HEK293 (cell line): Measurements from ENCODE around the gene POMC.
"Not testable (repeated sequence)": the region's sequence is repeated elsewhere in the genome, so short reads cannot be mapped to it uniquely, and the experiment has no call there.

Source experiments
- CTCF ChIA-PET: fragments of 350-600 bp; formaldehyde crosslinking; extraction: SDS; loops from one replicate; lab custom pipeline; 2021; ENCODE audit warnings: antibody characterized with exemption; lab: Yijun Ruan, JAX
- POLR2A ChIA-PET: fragments of 300-600 bp; formaldehyde crosslinking; extraction: SDS; loops from one replicate; lab custom pipeline; 2020; ENCODE audit warnings: antibody characterized with exemption, inconsistent platforms; lab: Yijun Ruan, JAX
- H3K27ac ChIP-seq: fragments of 200-500 bp; sonication (Bioruptor generic); 2 replicates; pipeline ENCODE4 v1.5.1; 2014; ENCODE audit warnings: low read depth, low read length, control low read depth, inconsistent platforms; ENCODE audit errors: extremely low read depth
- H3K36me3 ChIP-seq, 2 experiments: fragments of 200-500 bp in 1 of 2; sonication (Bioruptor generic) in 1 of 2; 1 replicate in 1 of 2; 2 replicates in 1 of 2; pipeline ENCODE4 v1.5.1; 2014 to 2017; ENCODE audit warnings: inconsistent platforms in 2 of 2, low read length in 2 of 2; ENCODE audit not compliant: control insufficient read depth in 2 of 2, insufficient read depth in 1 of 2
- H3K4me1 ChIP-seq: fragments of 200-500 bp; sonication (Bioruptor generic); 2 replicates; pipeline ENCODE4 v1.5.1; 2014; ENCODE audit warnings: mild to moderate bottlenecking, low read length, inconsistent platforms; ENCODE audit not compliant: control insufficient read depth, insufficient read depth
- H3K4me3 ChIP-seq: 2 replicates; pipeline ENCODE4 v1.5.1; 2011; ENCODE audit warnings: low read depth, mild to moderate bottlenecking, control low read depth, low read length, moderate library complexity
- H3K9me3 ChIP-seq: fragments of 200-500 bp; sonication (Bioruptor generic); 2 replicates; pipeline ENCODE4 v1.5.1; 2014; ENCODE audit warnings: low read depth, low read length, inconsistent platforms; ENCODE audit not compliant: control insufficient read depth, insufficient read depth
- GLIS2 ChIP-seq: fragments of 450-650 bp; formaldehyde crosslinking; IDR thresholded peaks from 2 replicates; pipeline ENCODE4 v1.5.1; 2016; ENCODE audit warnings: missing biosample characterization, missing genetic modification characterization
- HOXD13 ChIP-seq: sonication (generic); formaldehyde crosslinking; IDR thresholded peaks from 2 replicates; pipeline ENCODE4 v1.8.0; 2022; ENCODE audit warnings: missing genetic modification reagents, borderline replicate concordance
- KLF10 ChIP-seq: fragments of 450-650 bp; IDR thresholded peaks from 2 replicates; pipeline ENCODE4 v1.5.1; 2018; ENCODE audit warnings: missing biosample characterization, mild to moderate bottlenecking, missing genetic modification characterization
- KLF7 ChIP-seq: fragments of 450-650 bp; formaldehyde crosslinking; IDR thresholded peaks from 2 replicates; pipeline ENCODE4 v1.5.1; 2016; ENCODE audit warnings: missing biosample characterization, missing genetic modification characterization, borderline replicate concordance
- KLF9 ChIP-seq: fragments of 450-650 bp; formaldehyde crosslinking; IDR thresholded peaks from 2 replicates; pipeline ENCODE4 v1.5.1; 2016; ENCODE audit warnings: missing biosample characterization, missing genetic modification characterization, low read depth
- SP3 ChIP-seq: fragments of 450-650 bp; formaldehyde crosslinking; IDR thresholded peaks from 2 replicates; pipeline ENCODE4 v1.5.1; 2016; ENCODE audit warnings: missing biosample characterization, missing genetic modification characterization
- ZBTB48 ChIP-seq: fragments of 450-650 bp; formaldehyde crosslinking; IDR thresholded peaks from 2 replicates; pipeline ENCODE4 v1.5.1; 2016; ENCODE audit warnings: missing biosample characterization, missing genetic modification characterization
- ZEB2 ChIP-seq: fragments of 450-650 bp; formaldehyde crosslinking; IDR thresholded peaks from 2 replicates; pipeline ENCODE4 v1.5.1; 2016; ENCODE audit warnings: missing biosample characterization, missing genetic modification characterization
- ZNF112 ChIP-seq: fragments of 450-650 bp; formaldehyde crosslinking; IDR thresholded peaks from 2 replicates; pipeline ENCODE4 v1.5.0; 2017; ENCODE audit warnings: missing biosample characterization, missing genetic modification characterization
- ZNF138 ChIP-seq: fragments of 450-650 bp; formaldehyde crosslinking; IDR thresholded peaks from 2 replicates; pipeline ENCODE4 v1.5.1; 2016; ENCODE audit warnings: missing biosample characterization, missing genetic modification characterization, borderline replicate concordance
- ZNF16 ChIP-seq: fragments of 450-650 bp; formaldehyde crosslinking; IDR thresholded peaks from 2 replicates; pipeline ENCODE4 v1.5.1; 2016; ENCODE audit warnings: low read depth, missing biosample characterization, missing genetic modification characterization
- ZNF19 ChIP-seq: fragments of 450-650 bp; formaldehyde crosslinking; IDR thresholded peaks from 2 replicates; pipeline ENCODE4; 2016; ENCODE audit warnings: missing biosample characterization, missing genetic modification characterization, low read depth
- ZNF214 ChIP-seq: fragments of 450-650 bp; formaldehyde crosslinking; IDR thresholded peaks from 2 replicates; pipeline ENCODE4 v1.5.1; 2017; ENCODE audit warnings: missing biosample characterization, mild to moderate bottlenecking, missing genetic modification characterization, borderline replicate concordance
- ZNF274 ChIP-seq, 2 experiments: fragments of 200-500 bp in 1 of 2; fragments of 450-650 bp in 1 of 2; sonication (Bioruptor generic) in 1 of 2; formaldehyde crosslinking in 1 of 2; IDR thresholded peaks; 2 replicates each; pipeline versions ENCODE4 v1.5.1 to v1.6.1; 2014 to 2016; ENCODE audit warnings: borderline replicate concordance in 1 of 2, inconsistent platforms in 1 of 2, low read length in 1 of 2, missing biosample characterization in 1 of 2, missing genetic modification characterization in 1 of 2
- ZNF335 ChIP-seq: fragments of 450-650 bp; formaldehyde crosslinking; conservative IDR thresholded peaks from 2 replicates; pipeline ENCODE4 v1.5.1; 2016; ENCODE audit warnings: missing biosample characterization, missing genetic modification characterization
- ZNF354C ChIP-seq: fragments of 450-650 bp; formaldehyde crosslinking; IDR thresholded peaks from 2 replicates; pipeline ENCODE4 v1.5.1; 2016; ENCODE audit warnings: missing biosample characterization, missing genetic modification characterization, low read depth, borderline replicate concordance
- ZNF423 ChIP-seq: fragments of 450-650 bp; formaldehyde crosslinking; IDR thresholded peaks from 2 replicates; pipeline ENCODE4 v1.5.1; 2016; ENCODE audit warnings: missing biosample characterization, missing genetic modification characterization
- ZNF510 ChIP-seq: fragments of 450-650 bp; formaldehyde crosslinking; IDR thresholded peaks from 2 replicates; pipeline ENCODE4 v1.5.1; 2018; ENCODE audit warnings: mild to moderate bottlenecking, missing genetic modification characterization, missing biosample characterization; ENCODE audit not compliant: insufficient replicate concordance
- ZNF555 ChIP-seq: fragments of 450-650 bp; formaldehyde crosslinking; conservative IDR thresholded peaks from 2 replicates; pipeline ENCODE4 v1.5.1; 2017; ENCODE audit warnings: missing biosample characterization, mild to moderate bottlenecking, missing genetic modification characterization, inconsistent platforms
- ZNF600 ChIP-seq: fragments of 450-650 bp; formaldehyde crosslinking; IDR thresholded peaks from 2 replicates; pipeline ENCODE4 v1.5.1; 2016; ENCODE audit warnings: missing biosample characterization, missing genetic modification characterization
- ZSCAN30 ChIP-seq: fragments of 450-650 bp; IDR thresholded peaks from 2 replicates; pipeline ENCODE4 v1.5.1; 2018; ENCODE audit warnings: missing biosample characterization, mild to moderate bottlenecking, missing genetic modification characterization, moderate library complexity
- TF ChIP-seq, protein P1 (sequence below): fragments of 450-650 bp; formaldehyde crosslinking; IDR thresholded peaks from 2 replicates; pipeline ENCODE4 v1.5.1; 2016; ENCODE audit warnings: missing biosample characterization, missing genetic modification characterization, borderline replicate concordance
- TF ChIP-seq, protein P2 (sequence below): fragments of 450-650 bp; formaldehyde crosslinking; IDR thresholded peaks from 2 replicates; pipeline ENCODE4 v1.5.1; 2016; ENCODE audit warnings: missing biosample characterization, missing genetic modification characterization

Gene POMC

DNA sequence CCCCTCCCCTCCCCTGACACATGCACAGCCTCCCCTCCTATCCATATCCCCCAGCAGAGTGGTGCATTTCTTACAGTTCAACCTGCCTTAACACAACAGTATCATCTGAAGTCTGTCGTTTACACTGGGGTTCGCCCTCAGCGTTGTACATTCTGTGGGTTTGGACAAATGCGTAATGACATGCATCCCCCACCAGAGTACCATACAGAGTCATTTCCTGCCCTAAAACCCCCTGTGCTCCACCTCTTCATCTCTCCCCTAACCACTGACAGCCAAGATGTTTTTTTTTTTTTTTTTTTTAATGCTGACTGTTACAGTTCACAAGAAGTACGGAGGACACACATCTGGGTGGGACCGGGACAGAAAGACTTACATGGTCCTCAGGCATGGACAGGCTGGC is 22.6 kb downstream of the POMC start:
- TF ChIP-seq GLIS2 (tag by site-specific recombination): no peak
- TF ChIP-seq ZNF600 (tag by site-specific recombination): no peak
- no peak for TF ChIP-seq ZNF335 (tag by site-specific recombination)
- TF ChIP-seq HOXD13 (CRISPR knock-in tag): no peak
- no peak for TF ChIP-seq KLF9 (tag by site-specific recombination)
- TF ChIP-seq, protein P1, sequence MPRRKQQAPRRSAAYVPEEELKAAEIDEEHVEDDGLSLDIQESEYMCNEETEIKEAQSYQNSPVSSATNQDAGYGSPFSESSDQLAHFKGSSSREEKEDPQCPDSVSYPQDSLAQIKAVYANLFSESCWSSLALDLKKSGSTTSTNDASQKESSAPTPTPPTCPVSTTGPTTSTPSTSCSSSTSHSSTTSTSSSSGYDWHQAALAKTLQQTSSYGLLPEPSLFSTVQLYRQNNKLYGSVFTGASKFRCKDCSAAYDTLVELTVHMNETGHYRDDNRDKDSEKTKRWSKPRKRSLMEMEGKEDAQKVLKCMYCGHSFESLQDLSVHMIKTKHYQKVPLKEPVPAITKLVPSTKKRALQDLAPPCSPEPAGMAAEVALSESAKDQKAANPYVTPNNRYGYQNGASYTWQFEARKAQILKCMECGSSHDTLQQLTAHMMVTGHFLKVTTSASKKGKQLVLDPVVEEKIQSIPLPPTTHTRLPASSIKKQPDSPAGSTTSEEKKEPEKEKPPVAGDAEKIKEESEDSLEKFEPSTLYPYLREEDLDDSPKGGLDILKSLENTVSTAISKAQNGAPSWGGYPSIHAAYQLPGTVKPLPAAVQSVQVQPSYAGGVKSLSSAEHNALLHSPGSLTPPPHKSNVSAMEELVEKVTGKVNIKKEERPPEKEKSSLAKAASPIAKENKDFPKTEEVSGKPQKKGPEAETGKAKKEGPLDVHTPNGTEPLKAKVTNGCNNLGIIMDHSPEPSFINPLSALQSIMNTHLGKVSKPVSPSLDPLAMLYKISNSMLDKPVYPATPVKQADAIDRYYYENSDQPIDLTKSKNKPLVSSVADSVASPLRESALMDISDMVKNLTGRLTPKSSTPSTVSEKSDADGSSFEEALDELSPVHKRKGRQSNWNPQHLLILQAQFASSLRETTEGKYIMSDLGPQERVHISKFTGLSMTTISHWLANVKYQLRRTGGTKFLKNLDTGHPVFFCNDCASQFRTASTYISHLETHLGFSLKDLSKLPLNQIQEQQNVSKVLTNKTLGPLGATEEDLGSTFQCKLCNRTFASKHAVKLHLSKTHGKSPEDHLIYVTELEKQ: no peak
- POLR2A ChIA-PET: no interaction called here

DNA sequence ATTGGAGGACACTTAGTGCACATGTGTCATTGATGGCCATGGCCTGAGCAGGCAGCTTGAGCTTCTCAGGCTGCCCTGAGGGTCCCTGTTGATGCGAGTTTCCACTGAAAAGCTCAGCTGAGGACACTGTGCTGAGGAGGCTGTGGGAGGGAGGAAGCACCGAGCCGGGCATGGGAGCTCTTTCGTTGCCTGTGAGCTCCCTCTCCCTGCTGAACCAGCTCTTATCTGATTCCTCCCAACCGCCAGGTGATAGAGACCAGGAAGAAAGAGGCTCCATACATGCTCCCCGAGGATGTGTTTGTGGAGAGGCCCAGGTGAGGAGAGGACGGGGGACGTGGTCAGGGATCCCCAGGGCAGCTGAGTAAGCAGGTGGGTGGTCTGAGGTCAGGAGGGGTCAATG is 27.3 kb downstream of the POMC start:
- Histone ChIP-seq H3K4me1 (no peaks in the 10 kb centered on the region), H3K27ac (no peak overlapping the region)
- POLR2A ChIA-PET: no interaction called here
- TF ChIP-seq ZNF354C: no peak
- no peak for TF ChIP-seq KLF7 (tag by site-specific recombination)
- no peak for TF ChIP-seq SP3 (tag by site-specific recombination)
- TF ChIP-seq KLF10 (tag by site-specific recombination): no peak
- TF ChIP-seq ZNF555 (tag by site-specific recombination): no peak
- no peak for TF ChIP-seq ZSCAN30 (tag by site-specific recombination)
- no peak for TF ChIP-seq ZNF138 (tag by site-specific recombination)
- no peak for TF ChIP-seq ZBTB48 (tag by site-specific recombination)
- TF ChIP-seq, all 188 proteins: peak for 0
- Histone ChIP-seq H3K36me3 (peaks cover 0 to 15% of the 10 kb centered on the region in 2 experiments; a peak in 2 of 3 replicates), H3K9me3 (no peaks in the 10 kb centered on the region), H3K4me3 (no peak overlapping the region)
- CTCF ChIA-PET: interaction anchor here (1.3 kb wide), 1 partner anchor 165 kb away, joined by 4 read pairs; no protein-coding TSS in a partner anchor

More for the DNA sequence above, 22.6 kb downstream of the POMC start:
- H3K36me3 ChIP-seq: peaks cover 0 to 13% of the 10 kb centered on the region in 2 experiments; a peak in 1 of 3 replicates
- CTCF ChIA-PET: no interaction called here
- H3K4me1 ChIP-seq: no peaks in the 10 kb centered on the region
- H3K27ac ChIP-seq: no peak overlapping the region
- no peak overlapping the region for H3K4me3 ChIP-seq
- H3K9me3 ChIP-seq: no peaks in the 10 kb centered on the region

DNA sequence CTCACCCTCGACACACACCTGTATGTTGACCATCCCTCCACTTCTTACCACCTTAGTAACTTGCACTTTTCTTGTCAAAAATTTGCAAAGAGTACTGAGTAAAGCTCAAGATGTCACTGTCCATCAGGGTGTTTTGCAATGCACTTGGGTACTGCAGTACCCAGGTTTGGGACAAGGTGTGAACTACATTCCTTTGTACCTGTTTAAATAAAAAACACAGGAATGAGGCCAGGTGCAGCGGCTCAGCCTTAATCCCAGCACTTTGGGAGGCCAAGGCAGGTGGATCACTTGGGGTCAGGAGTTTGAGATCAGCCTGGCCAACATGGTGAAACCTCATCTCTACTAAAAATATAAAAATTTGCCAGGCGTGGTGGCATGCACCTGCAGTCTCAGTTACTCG is 27.8 kb downstream of the POMC start:
- H3K4me1 ChIP-seq, H3K27ac ChIP-seq, POLR2A ChIA-PET, H3K4me3 ChIP-seq, H3K9me3 ChIP-seq: not testable (repeated sequence)
- H3K36me3 ChIP-seq: peaks cover 0 to 18% of the 10 kb centered on the region in 2 experiments; a peak in 2 of 3 replicates
- CTCF ChIA-PET: interaction anchor here (1.3 to 5.4 kb wide), 2 partner anchors 164 to 165 kb away, joined by 4 to 21 read pairs; no protein-coding TSS in a partner anchor

DNA sequence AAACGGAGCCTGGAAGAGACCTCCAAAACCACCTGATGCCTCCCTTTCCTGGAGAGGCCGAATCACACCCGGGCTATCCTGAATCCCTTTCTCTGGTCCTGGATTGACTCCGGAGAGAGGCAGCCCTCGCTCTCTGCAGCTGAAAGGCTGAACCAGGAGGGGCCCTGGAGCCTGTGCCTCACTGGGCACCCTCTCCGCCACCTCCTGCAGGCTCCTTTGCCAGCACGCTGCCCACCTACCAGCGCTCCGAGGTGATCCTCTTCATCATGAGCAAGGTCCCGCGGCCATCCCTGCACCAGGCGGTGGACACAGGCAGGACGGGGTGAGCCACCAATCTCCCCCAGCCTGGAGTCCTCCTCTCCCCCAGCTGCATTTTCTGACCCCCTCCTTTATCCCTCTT is 35.7 kb downstream of the POMC start:
- ChIA-PET CTCF (interaction anchor here (1.3 to 2.6 kb wide), 2 partner anchors 157 to 159 kb away, joined by 4 to 15 read pairs; no protein-coding TSS in a partner anchor), POLR2A (no interaction called here)
- peaks cover 0 to 24% of the 10 kb centered on the region in 2 experiments; a peak in 2 of 3 replicates for H3K36me3 ChIP-seq
- no peak overlapping the region for H3K4me3 ChIP-seq
- no peak overlapping the region for H3K27ac ChIP-seq
- H3K4me1 ChIP-seq: no peaks in the 10 kb centered on the region
- H3K9me3 ChIP-seq: no peaks in the 10 kb centered on the region
- TF ChIP-seq ZNF112 (no peak), ZEB2 (no peak), ZNF19 (tag by site-specific recombination) (no peak), ZNF423 (tag by site-specific recombination) (no peak), ZNF214 (tag by site-specific recombination) (no peak), ZNF510 (no peak), ZNF16 (tag by site-specific recombination) (no peak), ZNF274 (IDR thresholded peaks at IDR 0.05; ENCODE audit: low read length) (no peak), ZNF274 (tag by site-specific recombination; IDR thresholded peaks at IDR 0.05; ENCODE audit: borderline replicate concordance) (no peak)
- TF ChIP-seq, protein P2, sequence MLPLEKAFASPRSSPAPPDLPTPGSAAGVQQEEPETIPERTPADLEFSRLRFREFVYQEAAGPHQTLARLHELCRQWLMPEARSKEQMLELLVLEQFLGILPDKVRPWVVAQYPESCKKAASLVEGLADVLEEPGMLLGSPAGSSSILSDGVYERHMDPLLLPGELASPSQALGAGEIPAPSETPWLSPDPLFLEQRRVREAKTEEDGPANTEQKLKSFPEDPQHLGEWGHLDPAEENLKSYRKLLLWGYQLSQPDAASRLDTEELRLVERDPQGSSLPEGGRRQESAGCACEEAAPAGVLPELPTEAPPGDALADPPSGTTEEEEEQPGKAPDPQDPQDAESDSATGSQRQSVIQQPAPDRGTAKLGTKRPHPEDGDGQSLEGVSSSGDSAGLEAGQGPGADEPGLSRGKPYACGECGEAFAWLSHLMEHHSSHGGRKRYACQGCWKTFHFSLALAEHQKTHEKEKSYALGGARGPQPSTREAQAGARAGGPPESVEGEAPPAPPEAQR (tag by site-specific recombination): no peak
